Mucosa of rectum (tissue), 2 donors: ENCODE data around the gene CCR1.

Experiments used
- H3K27ac ChIP-seq, 2 donors: one replicate each; pipeline ENCODE4 v1.7.0; 2013; ENCODE audit warnings: inconsistent platforms in 2 of 2, low read depth in 2 of 2, low read length in 2 of 2
- H3K27me3 ChIP-seq, 2 donors: one replicate each; pipeline ENCODE4 v1.7.0; 2013; ENCODE audit warnings: low read length in 2 of 2; ENCODE audit not compliant: control insufficient read depth in 2 of 2, insufficient read depth in 2 of 2
- H3K36me3 ChIP-seq, 2 donors: one replicate each; pipeline ENCODE4 v1.7.0; 2013; ENCODE audit warnings: low read length in 2 of 2; ENCODE audit not compliant: control insufficient read depth in 2 of 2, insufficient read depth in 2 of 2
- H3K4me1 ChIP-seq, 2 donors: one replicate each; pipeline ENCODE4 v1.7.0; 2013; ENCODE audit warnings: low read length in 2 of 2, mild to moderate bottlenecking in 1 of 2; ENCODE audit not compliant: control insufficient read depth in 2 of 2, insufficient read depth in 2 of 2
- H3K4me3 ChIP-seq, 2 donors: one replicate each; pipeline ENCODE4 v1.7.0; 2013; ENCODE audit warnings: low read length in 2 of 2
- H3K9ac ChIP-seq, 2 donors: one replicate each; pipeline ENCODE4 v1.7.0; 2013; ENCODE audit warnings: low read length in 2 of 2, low read depth in 1 of 2, mild to moderate bottlenecking in 1 of 2
- H3K9me3 ChIP-seq, 2 donors: one replicate each; pipeline ENCODE4 v1.7.0; 2013; ENCODE audit warnings: low read length in 2 of 2; ENCODE audit not compliant: control insufficient read depth in 2 of 2
- donor health status: healthy.
- donor health status: Normal muscosa, but diverticular disease.

CCR1 gene

DNA sequence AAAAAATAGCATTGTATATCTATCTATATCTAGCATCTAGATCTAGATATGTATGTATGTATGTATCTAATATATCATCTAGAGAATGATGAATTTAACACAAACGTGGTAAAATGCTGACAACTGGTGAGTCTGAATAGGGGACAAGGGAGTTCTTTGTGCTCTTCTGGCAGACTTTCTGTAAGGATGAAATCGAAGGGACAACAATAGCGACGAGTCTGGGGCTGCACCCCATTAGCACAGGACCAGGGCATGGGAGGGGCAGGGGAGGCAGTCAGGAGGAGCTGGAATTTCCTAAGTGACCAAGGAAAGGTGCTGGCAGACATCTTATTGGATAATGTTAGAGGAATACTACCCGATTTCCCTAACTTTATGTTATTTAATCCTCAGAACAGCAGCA, 7.9 kb downstream of the CCR1 start:
- Histone ChIP-seq H3K36me3 (no peaks in the 10 kb centered on the region), H3K4me3 (no peak overlapping the region), H3K27ac (no peak overlapping the region), H3K9ac (no peak overlapping the region), H3K9me3 (no peaks in the 10 kb centered on the region), H3K27me3 (peaks cover 0 to 2% of the 10 kb centered on the region in 2 donors), H3K4me1 (no peaks in the 10 kb centered on the region)

GRCh38 chr3:46196261-46196957, 11.7 kb downstream of the CCR1 start:
- no peak overlapping the region for H3K4me3 ChIP-seq
- H3K9ac ChIP-seq: no peak overlapping the region
- peaks cover 0 to 4% of the 10 kb centered on the region in 2 donors for H3K9me3 ChIP-seq
- no peaks in the 10 kb centered on the region for H3K4me1 ChIP-seq
- no peak overlapping the region for H3K27ac ChIP-seq
- H3K27me3 ChIP-seq: peaks cover 0 to 2% of the 10 kb centered on the region in 2 donors
- H3K36me3 ChIP-seq: no peaks in the 10 kb centered on the region

DNA sequence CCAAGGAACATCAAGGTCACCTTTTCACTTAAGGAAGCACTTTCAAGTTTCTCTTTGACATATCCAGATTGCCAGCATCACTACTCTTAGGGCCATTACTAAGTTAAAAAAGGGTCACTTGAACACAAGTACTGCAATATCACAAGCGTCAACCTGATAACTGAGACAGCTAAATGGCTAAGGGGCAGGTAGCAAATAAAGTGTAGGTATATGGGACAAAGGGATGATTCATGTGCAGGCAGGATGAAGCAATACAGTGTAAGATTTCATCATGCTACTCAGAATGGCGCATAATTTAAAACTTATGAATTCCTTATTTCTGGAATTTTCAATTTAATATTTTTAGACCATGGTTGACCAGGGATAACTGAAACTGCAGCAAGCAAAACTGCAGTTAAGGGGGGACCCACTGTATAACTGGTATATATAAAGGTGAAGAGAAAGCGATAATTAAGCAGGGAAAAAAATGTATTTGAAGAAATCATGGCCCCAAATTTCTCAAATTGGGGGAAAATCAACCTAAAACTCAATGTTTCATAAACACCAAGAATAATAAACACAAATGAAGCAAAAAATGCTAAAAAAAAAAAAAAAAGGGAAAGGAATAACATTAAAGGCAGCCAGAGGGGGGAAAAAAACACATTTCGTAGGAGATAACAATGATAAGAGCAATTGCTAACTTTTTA, 13.1 kb downstream of the CCR1 start:
- no peak overlapping the region for H3K4me3 ChIP-seq
- H3K27ac ChIP-seq: no peak overlapping the region
- H3K4me1 ChIP-seq: no peaks in the 10 kb centered on the region
- H3K27me3 ChIP-seq: no peaks in the 10 kb centered on the region
- H3K9me3 ChIP-seq: peaks cover 0 to 4% of the 10 kb centered on the region in 2 donors
- no peaks in the 10 kb centered on the region for H3K36me3 ChIP-seq
- no peak overlapping the region for H3K9ac ChIP-seq

- H3K4me3 ChIP-seq: no peak overlapping the region
- H3K9ac ChIP-seq: no peak overlapping the region
- H3K27ac ChIP-seq: no peak overlapping the region
- H3K36me3 ChIP-seq: no peaks in the 10 kb centered on the region
- H3K4me1 ChIP-seq: no peaks in the 10 kb centered on the region
- peaks cover 0 to 4% of the 10 kb centered on the region in 2 donors for H3K9me3 ChIP-seq
- no peaks in the 10 kb centered on the region for H3K27me3 ChIP-seq
Measured at GRCh38 chr3:46193436-46193835, 14.7 kb downstream of the CCR1 start.

DNA sequence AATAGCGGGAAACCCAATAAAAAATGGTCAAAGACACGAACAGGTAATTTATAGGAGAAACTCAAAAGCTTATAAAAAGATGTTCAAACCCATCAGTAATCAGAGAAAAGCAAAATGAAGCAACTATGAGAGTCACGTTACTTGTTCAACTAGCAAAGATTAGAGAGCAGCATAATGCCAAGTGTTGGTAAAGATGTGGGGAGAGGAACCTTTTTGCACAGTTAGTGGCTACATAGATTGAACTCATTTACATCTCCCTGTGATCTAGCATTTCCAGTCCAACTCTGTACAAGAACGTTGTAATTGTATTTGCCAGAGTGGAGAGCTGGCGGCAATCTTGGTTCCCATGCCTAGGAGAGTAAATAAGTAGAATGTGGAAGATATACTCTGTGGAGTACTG, 15.2 kb downstream of the CCR1 start:
- Histone ChIP-seq H3K27me3 (no peaks in the 10 kb centered on the region), H3K9me3 (peaks cover 0 to 4% of the 10 kb centered on the region in 2 donors), H3K4me1 (no peaks in the 10 kb centered on the region), H3K4me3 (no peak overlapping the region), H3K27ac (no peak overlapping the region), H3K36me3 (no peaks in the 10 kb centered on the region), H3K9ac (no peak overlapping the region)

GRCh38 chr3:46191730-46192129, 16.4 kb downstream of the CCR1 start:
- no peak overlapping the region for H3K9ac ChIP-seq
- no peaks in the 10 kb centered on the region for H3K27me3 ChIP-seq
- no peaks in the 10 kb centered on the region for H3K4me1 ChIP-seq
- no peaks in the 10 kb centered on the region for H3K36me3 ChIP-seq
- H3K4me3 ChIP-seq: no peak overlapping the region
- no peak overlapping the region for H3K27ac ChIP-seq
- peaks cover 0 to 4% of the 10 kb centered on the region in 2 donors for H3K9me3 ChIP-seq

- H3K4me3 ChIP-seq: no peak overlapping the region
- no peaks in the 10 kb centered on the region for H3K9me3 ChIP-seq
- no peak overlapping the region for H3K9ac ChIP-seq
- H3K27ac ChIP-seq: no peak overlapping the region
- no peaks in the 10 kb centered on the region for H3K27me3 ChIP-seq
- no peaks in the 10 kb centered on the region for H3K36me3 ChIP-seq
- no peaks in the 10 kb centered on the region for H3K4me1 ChIP-seq
Measured at GRCh38 chr3:46188708-46189107, 19.4 kb downstream of the CCR1 start.

DNA sequence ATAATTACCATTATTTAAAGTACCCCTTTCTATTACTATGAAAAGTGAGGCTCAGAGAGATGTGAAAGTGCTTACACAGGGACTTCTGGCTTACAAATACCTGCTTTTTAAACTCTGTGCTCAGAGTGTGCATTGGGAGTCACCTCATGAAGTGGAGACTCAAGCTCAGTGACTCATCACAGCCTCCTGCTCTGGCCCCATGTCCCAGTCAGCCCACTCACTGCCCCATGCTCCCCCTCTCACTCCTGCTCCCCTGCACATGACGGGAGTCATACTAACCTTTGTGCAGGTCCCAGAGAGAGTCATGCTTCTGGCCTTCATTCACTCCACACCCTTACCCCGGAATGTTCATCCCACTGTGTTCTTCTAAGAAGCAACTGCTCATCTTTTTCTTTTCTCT, 20.2 kb downstream of the CCR1 start:
- no peak overlapping the region for H3K27ac ChIP-seq
- H3K36me3 ChIP-seq: no peaks in the 10 kb centered on the region
- H3K9ac ChIP-seq: no peak overlapping the region
- no peaks in the 10 kb centered on the region for H3K27me3 ChIP-seq
- H3K9me3 ChIP-seq: no peaks in the 10 kb centered on the region
- H3K4me3 ChIP-seq: no peak overlapping the region
- no peaks in the 10 kb centered on the region for H3K4me1 ChIP-seq

DNA sequence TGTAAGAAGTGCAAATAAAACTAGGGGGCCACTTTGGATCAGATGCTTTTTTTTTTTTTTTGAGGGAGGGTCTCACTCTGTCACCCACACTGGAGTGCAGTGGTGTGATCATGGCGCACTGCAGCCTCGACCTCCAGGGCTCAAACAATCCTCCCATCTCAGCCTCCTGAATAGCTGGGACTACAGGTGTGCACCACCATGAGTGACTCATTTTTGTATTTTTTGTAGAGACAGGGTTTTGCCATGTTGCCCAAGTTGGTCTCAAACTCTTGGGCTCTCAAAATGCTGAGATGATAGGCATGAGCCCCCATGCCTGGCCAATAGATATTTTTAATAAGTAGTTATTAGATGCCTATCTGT, 20.8 kb downstream of the CCR1 start:
- Histone ChIP-seq H3K9me3 (no peaks in the 10 kb centered on the region), H3K27ac (no peak overlapping the region), H3K27me3 (no peaks in the 10 kb centered on the region), H3K4me3 (no peak overlapping the region), H3K4me1 (no peaks in the 10 kb centered on the region), H3K36me3 (no peaks in the 10 kb centered on the region), H3K9ac (no peak overlapping the region)

GRCh38 chr3:46186471-46187340, 21.4 kb downstream of the CCR1 start:
- Histone ChIP-seq H3K36me3 (no peaks in the 10 kb centered on the region), H3K27me3 (no peaks in the 10 kb centered on the region), H3K4me1 (no peaks in the 10 kb centered on the region), H3K4me3 (no peak overlapping the region), H3K9ac (no peak overlapping the region), H3K27ac (no peak overlapping the region), H3K9me3 (no peaks in the 10 kb centered on the region)
